CD14-positive monocyte (primary cell): ENCODE measurements around the gene HS6ST1. TPM values are rescaled to one million over a fixed set of nuclear protein-coding genes. Genes with fewer than 3 reads are reported as not detected.

ENCODE experiments used
- DNase-seq, 3 donors: peaks; one replicate each; pipeline ENCODE4 v3.0.0-alpha.2; 2011 to 2022
- H2AFZ ChIP-seq: 2 replicates; pipeline ENCODE4 v1.6.0; 2012; ENCODE audit warnings: mild to moderate bottlenecking, low read depth, low read length, inconsistent platforms; ENCODE audit not compliant: insufficient read depth, poor library complexity, severe bottlenecking
- H3K27ac ChIP-seq, 2 donors: 1 replicate in 1 of 2; 2 replicates in 1 of 2; pipeline ENCODE4 v1.5.1; 2012 to 2013; ENCODE audit warnings: low read length in 2 of 2, control low read depth in 1 of 2, inconsistent platforms in 1 of 2, low read depth in 1 of 2, mild to moderate bottlenecking in 1 of 2
- H3K27me3 ChIP-seq, 2 donors: one replicate each; pipeline versions ENCODE4 v1.6.0 to v1.6.1; 2011 to 2013; ENCODE audit warnings: low read length in 2 of 2; ENCODE audit not compliant: control insufficient read depth in 2 of 2, insufficient read depth in 2 of 2
- H3K36me3 ChIP-seq, 2 donors: replicated peaks in 1 of 2; 1 replicate in 1 of 2; 2 replicates in 1 of 2; pipeline versions ENCODE4 v1.5.1 to v1.6.1; 2012 to 2013; ENCODE audit warnings: low read length in 2 of 2, control low read depth in 1 of 2, inconsistent platforms in 1 of 2, mild to moderate bottlenecking in 1 of 2; ENCODE audit not compliant: insufficient read depth in 2 of 2, control insufficient read depth in 1 of 2
- H3K4me1 ChIP-seq, 2 donors: 1 replicate in 1 of 2; 2 replicates in 1 of 2; pipeline versions ENCODE4 v1.5.1 to v1.6.1; 2012 to 2013; ENCODE audit warnings: low read length in 2 of 2, control low read depth in 1 of 2, inconsistent platforms in 1 of 2, mild to moderate bottlenecking in 1 of 2, moderate library complexity in 1 of 2; ENCODE audit not compliant: insufficient read depth in 2 of 2, control insufficient read depth in 1 of 2
- H3K4me2 ChIP-seq: replicated peaks from 2 replicates; pipeline ENCODE3; 2012; ENCODE audit warnings: low read length, moderate library complexity, mild to moderate bottlenecking; ENCODE audit not compliant: poor library complexity, severe bottlenecking; ENCODE audit errors: extremely low read depth
- H3K4me3 ChIP-seq, 3 experiments: fragments of 200-600 bp in 1 of 3; sonication (generic) in 1 of 3; replicated peaks in 1 of 3; 1 replicate in 2 of 3; 2 replicates in 1 of 3; pipeline ENCODE4 v1.5.1; 2011 to 2013; ENCODE audit warnings: low read length in 3 of 3, mild to moderate bottlenecking in 3 of 3, control low read depth in 2 of 3, low read depth in 2 of 3, inconsistent platforms in 1 of 3, moderate library complexity in 1 of 3
- H3K79me2 ChIP-seq: 2 replicates; pipeline ENCODE4 v1.6.0; 2012; ENCODE audit warnings: mild to moderate bottlenecking, control low read depth, inconsistent platforms, low read length, moderate library complexity; ENCODE audit not compliant: insufficient read depth
- H3K9ac ChIP-seq: 2 replicates; pipeline ENCODE4 v1.6.0; 2017; ENCODE audit warnings: low read length, mild to moderate bottlenecking; ENCODE audit not compliant: insufficient read depth, poor library complexity, severe bottlenecking
- H3K9me3 ChIP-seq, 2 donors: replicated peaks in 1 of 2; 1 replicate in 1 of 2; 2 replicates in 1 of 2; pipeline versions ENCODE4 v1.5.1 to v1.6.1; 2012 to 2013; ENCODE audit warnings: low read length in 2 of 2, control low read depth in 1 of 2; ENCODE audit not compliant: control insufficient read depth in 1 of 2, insufficient read depth in 1 of 2
- H4K20me1 ChIP-seq: 2 replicates; pipeline ENCODE4 v1.6.0; 2012; ENCODE audit warnings: mild to moderate bottlenecking, low read length, control low read depth, moderate library complexity; ENCODE audit not compliant: insufficient read depth
- H3K27ac Mint-ChIP-seq, 7 donors: one replicate each; pipeline ENCODE4 v1.8.0; 2020; ENCODE audit warnings: mild to moderate bottlenecking in 7 of 7, mixed read lengths in 7 of 7, moderate library complexity in 6 of 7, inconsistent platforms in 2 of 7
- H3K27me3 Mint-ChIP-seq, 3 donors: one replicate each; pipeline ENCODE4 v1.8.0; 2021 to 2022; ENCODE audit warnings: low read depth in 3 of 3, mild to moderate bottlenecking in 3 of 3, mixed read lengths in 3 of 3, moderate library complexity in 3 of 3, inconsistent platforms in 1 of 3
- H3K36me3 Mint-ChIP-seq, 2 donors: one replicate each; pipeline ENCODE4 v1.8.0; 2020; ENCODE audit warnings: mixed read lengths in 2 of 2, inconsistent platforms in 1 of 2, mild to moderate bottlenecking in 1 of 2
- H3K4me1 Mint-ChIP-seq: one replicate; pipeline ENCODE4 v1.8.0; 2020; ENCODE audit warnings: mild to moderate bottlenecking, mixed read lengths
- H3K4me3 Mint-ChIP-seq, 2 donors: one replicate each; pipeline ENCODE4 v1.8.0; 2020; ENCODE audit warnings: mild to moderate bottlenecking in 2 of 2, mixed read lengths in 2 of 2, moderate library complexity in 1 of 2
- H3K9me3 Mint-ChIP-seq, 7 donors: one replicate each; pipeline ENCODE4 v1.8.0; 2020 to 2022; ENCODE audit warnings: mixed read lengths in 7 of 7, mild to moderate bottlenecking in 6 of 7, moderate library complexity in 6 of 7, inconsistent platforms in 2 of 7
- CTCF ChIP-seq: fragments of 200-600 bp; IDR thresholded peaks from one replicate; pipeline ENCODE4 v1.8.0; 2022; ENCODE audit warnings: antibody characterized with exemption, mild to moderate bottlenecking
- WGBS: methylation state at CpG from one replicate; pipeline ENCODE4 v1.1.5; 2013; ENCODE audit warnings: missing lambda C conversion rate; ENCODE audit not compliant: insufficient coverage; 5-methylcytosine and 5-hydroxymethylcytosine counted together
- intact Hi-C, 2 donors: fragments of 100-400 bp; cut with micrococcal nuclease; formaldehyde crosslinking; loops; one replicate each; pipeline versions ENCODE4 v1.15.0 to v1.15.1; 2023
- polyA plus RNA-seq, 3 donors: library from polyadenylated mRNA; depleted of rRNA in 1 of 3; unstranded in 2 of 3; stranded (reverse) in 1 of 3; fragments of 300-500 nt in 2 of 3; fragments of >200 nt in 1 of 3; fragmentation: Illumina TruSeq in 2 of 3; gene quantifications; 1 replicate in 2 of 3; 2 replicates in 1 of 3; pipeline ENCODE4 v1.2.3, GENCODE V29; 2012 to 2021

The HS6ST1 gene
- polyA plus RNA-seq, 3 donors: 2.9 to 5.4 (median 4.0) TPM

DNA sequence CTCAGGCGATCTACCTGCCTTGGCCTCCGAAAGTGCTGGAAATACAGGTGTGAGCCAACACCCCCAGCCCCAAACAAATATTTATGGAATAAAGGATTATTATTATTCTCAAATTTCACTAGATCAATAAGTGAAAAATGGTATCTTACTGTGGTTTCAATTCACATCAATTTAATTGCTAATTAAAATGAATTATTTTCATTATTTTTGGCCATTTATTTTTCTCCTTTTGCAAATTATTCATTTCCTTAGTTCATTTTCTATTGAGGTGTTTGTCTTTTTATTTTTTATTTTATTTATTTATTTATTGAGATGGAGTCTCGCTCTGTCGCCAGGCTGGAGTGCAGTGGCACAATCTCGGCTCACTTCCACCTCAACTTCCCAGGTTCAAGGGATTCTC, 11.9 kb upstream of the HS6ST1 start:
- no peak overlapping the region for H3K4me3 Mint-ChIP-seq
- Histone ChIP-seq H3K4me2 (no peak overlapping the region), H3K27me3 (no peaks in the 10 kb centered on the region), H3K4me3 (no peak overlapping the region), H2AFZ (no peak overlapping the region), H3K9me3 (peaks cover 15 to 16% of the 10 kb centered on the region in 2 donors), H3K79me2 (no peaks in the 10 kb centered on the region), H4K20me1 (no peaks in the 10 kb centered on the region), H3K4me1 (no peaks in the 10 kb centered on the region), H3K27ac (no peak overlapping the region), H3K9ac (no peak overlapping the region), H3K36me3 (no peaks in the 10 kb centered on the region)
- peaks cover 1 to 3% (median 2%) of the 10 kb centered on the region in 3 donors for H3K27me3 Mint-ChIP-seq
- H3K9me3 Mint-ChIP-seq: peaks cover 18 to 39% (median 27%) of the 10 kb centered on the region in 7 donors
- intact Hi-C loops: no loop called here
- H3K27ac Mint-ChIP-seq: no peak overlapping the region
- no peak for DNase-seq
- TF ChIP-seq CTCF: no peak
- no CpG with 5 or more reads among the region's 5 CpGs for WGBS
- H3K36me3 Mint-ChIP-seq: peaks cover 0 to 4% of the 10 kb centered on the region in 2 donors
- H3K4me1 Mint-ChIP-seq: no peaks in the 10 kb centered on the region

DNA sequence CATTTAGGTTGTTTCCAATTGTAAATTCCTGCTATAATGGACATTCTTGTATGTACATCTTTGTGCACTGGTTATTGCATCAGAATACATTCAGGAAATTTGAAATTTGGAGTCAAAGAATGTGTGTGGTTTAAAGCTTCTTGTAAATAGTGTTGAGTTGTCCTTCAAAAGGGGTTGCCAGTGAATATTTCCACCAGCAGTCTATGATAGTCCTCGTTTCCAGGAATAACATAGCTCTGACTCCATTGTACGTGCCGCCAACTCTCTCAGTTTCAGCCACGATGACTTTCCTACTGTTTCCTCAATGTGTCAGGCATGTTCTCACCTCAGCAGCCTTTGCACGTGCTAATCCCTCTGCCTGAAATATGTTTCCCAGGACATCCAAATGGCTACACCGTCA, 10.9 kb upstream of the HS6ST1 start:
- no peak overlapping the region for H3K4me3 Mint-ChIP-seq

More for the DNA sequence above, 10.9 kb upstream of the HS6ST1 start:
- no peak overlapping the region for H3K27ac ChIP-seq
- Mint-ChIP-seq H3K4me1 (no peaks in the 10 kb centered on the region), H3K27ac (no peak overlapping the region), H3K9me3 (peaks cover 18 to 30% (median 21%) of the 10 kb centered on the region in 7 donors), H3K36me3 (peaks cover 0 to 4% of the 10 kb centered on the region in 2 donors), H3K27me3 (peaks cover 1 to 3% (median 3%) of the 10 kb centered on the region in 3 donors)
- intact Hi-C loops: loop anchor here in 1 of 2 donors (10.0 kb wide), 2 partner anchors 175 to 425 kb away; no protein-coding TSS in a partner anchor
- no peak for DNase-seq
- no peaks in the 10 kb centered on the region for H4K20me1 ChIP-seq
- no peak overlapping the region for H2AFZ ChIP-seq
- 91% methylated on average over 6 of the region's 6 CpGs for WGBS
- TF ChIP-seq CTCF: no peak
- no peak overlapping the region for H3K4me3 ChIP-seq
- no peaks in the 10 kb centered on the region for H3K4me1 ChIP-seq
- no peak overlapping the region for H3K4me2 ChIP-seq
- no peaks in the 10 kb centered on the region for H3K79me2 ChIP-seq
- no peaks in the 10 kb centered on the region for H3K36me3 ChIP-seq
- no peak overlapping the region for H3K9ac ChIP-seq
- no peaks in the 10 kb centered on the region for H3K27me3 ChIP-seq
- H3K9me3 ChIP-seq: peaks cover 15 to 16% of the 10 kb centered on the region in 2 donors
